ENCODE results near the gene TMEM100.

- no peak for TF ChIP-seq CTCF (IDR thresholded peaks at IDR 0.05; ENCODE audit: low read length)
- TF ChIP-seq EZH2 (optimal IDR thresholded peaks at IDR 0.05; ENCODE audit: low read depth, low read length), result no peak
These were observed 38.9 kb downstream of the TMEM100 start for GRCh38 chr17:55683550-55684315.

Measured in MM.1S (cell line).